8988T (cell line): ENCODE measurements around the gene SLC5A12.

Experiments used
- DNase-seq: peaks from one replicate; pipeline ENCODE4 v3.0.0; 2011

Gene SLC5A12, protein sequence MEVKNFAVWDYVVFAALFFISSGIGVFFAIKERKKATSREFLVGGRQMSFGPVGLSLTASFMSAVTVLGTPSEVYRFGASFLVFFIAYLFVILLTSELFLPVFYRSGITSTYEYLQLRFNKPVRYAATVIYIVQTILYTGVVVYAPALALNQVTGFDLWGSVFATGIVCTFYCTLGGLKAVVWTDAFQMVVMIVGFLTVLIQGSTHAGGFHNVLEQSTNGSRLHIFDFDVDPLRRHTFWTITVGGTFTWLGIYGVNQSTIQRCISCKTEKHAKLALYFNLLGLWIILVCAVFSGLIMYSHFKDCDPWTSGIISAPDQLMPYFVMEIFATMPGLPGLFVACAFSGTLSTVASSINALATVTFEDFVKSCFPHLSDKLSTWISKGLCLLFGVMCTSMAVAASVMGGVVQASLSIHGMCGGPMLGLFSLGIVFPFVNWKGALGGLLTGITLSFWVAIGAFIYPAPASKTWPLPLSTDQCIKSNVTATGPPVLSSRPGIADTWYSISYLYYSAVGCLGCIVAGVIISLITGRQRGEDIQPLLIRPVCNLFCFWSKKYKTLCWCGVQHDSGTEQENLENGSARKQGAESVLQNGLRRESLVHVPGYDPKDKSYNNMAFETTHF

DNA sequence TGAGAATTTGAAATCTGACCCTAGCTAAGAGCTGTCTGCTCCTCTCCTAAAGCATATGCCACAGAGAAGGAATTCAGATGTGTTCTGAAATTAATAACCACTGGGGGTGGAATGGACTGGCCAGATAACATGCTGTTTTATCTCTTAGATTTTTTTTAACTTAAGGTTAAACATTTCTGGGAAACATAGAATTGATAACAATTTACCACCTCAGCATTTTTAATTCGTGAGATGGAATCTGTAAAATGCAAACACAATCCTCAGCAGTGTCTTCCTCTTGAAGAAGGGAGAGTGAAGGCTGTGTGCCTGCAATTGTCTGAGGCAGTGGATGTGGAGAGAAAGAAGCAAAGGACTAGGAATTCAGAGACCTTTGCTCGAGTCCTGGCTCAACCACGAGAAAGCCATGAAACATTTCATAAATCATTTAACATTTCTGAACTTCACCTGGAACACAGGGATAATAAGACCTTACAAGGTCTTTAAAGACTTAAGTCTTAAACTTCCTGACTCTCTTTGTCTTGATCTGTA lies at the start of gene SLC5A12:
TSS of gene SLC5A12 (minus strand) at position 113 of the 528 bp plus-strand sequence. CDS start 346 bp downstream, outside the sequence.
- no peak for DNase-seq

DNA sequence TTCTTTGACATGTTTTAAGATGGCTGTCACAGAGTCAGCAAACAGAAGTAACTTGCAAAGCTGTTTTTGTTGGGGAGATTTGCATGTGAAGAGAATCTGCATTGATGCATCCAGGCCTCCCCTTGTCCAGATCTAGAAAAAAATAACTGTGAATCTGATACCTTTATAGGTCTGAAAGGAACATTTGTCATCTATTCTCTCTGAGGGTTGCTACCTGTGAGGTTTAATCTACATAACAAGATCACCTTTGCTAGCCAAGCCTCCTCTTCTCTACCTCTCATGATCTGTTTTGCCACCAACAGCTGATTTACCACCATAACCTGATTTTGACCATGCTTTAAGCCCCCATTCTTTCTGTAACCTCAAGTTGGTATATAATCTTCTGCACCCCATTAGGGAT lies 47.2 kb upstream of the SLC5A12 start:
- DNase-seq: no peak

DNA sequence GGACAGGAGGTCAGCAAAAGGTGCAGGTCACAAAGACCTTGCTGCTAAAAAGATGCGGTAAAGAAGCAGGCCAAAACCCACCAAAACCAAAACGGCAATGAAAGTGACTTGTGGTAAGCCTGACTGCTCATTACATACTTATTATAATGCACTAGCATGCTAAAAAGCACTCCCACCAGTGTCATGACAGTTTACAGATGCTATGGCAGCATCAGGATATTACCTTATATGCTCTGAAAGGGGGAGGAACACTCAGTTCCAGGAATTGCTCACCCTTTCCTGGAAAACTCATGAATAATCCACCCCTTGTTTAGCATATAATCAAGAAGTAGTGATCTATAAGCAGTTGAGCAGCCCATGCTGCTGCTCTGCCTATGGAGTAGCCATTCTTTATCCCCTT lies 45.2 kb upstream of the SLC5A12 start:
- DNase-seq: no peak

- no peak for DNase-seq
Observed at GRCh38 chr11:26765323-26765722, 43.5 kb upstream of the SLC5A12 start.

DNA sequence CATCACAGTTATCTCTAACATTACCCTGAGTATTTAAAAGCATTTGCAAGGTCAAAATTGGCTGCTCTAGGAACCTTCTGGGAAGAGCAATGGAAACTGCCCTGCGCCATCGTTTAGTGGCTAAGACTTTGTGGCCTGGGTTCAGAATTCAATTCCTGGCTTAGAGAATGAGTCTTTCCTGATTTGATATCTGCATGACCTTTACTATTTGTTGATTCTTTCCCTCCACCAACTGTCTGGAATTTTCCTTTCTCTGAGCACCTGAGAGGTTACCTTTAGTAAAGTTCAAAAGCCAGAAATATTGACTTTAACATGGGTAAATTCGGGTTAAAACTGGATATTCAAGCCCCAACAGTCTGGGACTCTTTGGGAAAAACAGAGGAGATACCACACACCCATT lies 43.0 kb upstream of the SLC5A12 start:
- DNase-seq: no peak

- no peak for DNase-seq
Observed at GRCh38 chr11:26764315-26764714, 42.5 kb upstream of the SLC5A12 start.

DNA sequence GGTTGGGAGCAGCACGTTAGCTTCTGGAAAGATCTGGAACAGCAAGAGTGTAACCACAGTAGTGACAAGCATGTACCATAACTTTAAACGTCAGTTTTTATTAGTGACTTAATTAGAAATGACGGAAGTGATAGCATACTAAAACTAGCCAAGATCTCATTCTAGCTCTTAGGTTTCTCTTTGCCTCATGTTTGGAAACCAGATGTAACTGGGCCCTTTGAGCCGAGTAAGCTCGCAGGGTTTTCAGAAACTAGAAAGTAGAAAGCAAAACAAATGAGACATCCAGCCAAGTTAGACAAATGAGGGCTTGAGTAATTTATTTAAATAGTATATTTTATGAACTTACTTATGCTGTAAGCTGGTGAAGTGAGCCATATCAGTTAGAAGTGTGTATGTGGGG lies 40.2 kb upstream of the SLC5A12 start:
- DNase-seq: no peak

GRCh38 chr11:26761361-26761809 lies 39.5 kb upstream of the SLC5A12 start:
- DNase-seq: no peak

- no peak for DNase-seq
Observed at GRCh38 chr11:26757995-26758394, 36.1 kb upstream of the SLC5A12 start.

GRCh38 chr11:26755762-26756161 lies 33.9 kb upstream of the SLC5A12 start:
- no peak for DNase-seq

DNA sequence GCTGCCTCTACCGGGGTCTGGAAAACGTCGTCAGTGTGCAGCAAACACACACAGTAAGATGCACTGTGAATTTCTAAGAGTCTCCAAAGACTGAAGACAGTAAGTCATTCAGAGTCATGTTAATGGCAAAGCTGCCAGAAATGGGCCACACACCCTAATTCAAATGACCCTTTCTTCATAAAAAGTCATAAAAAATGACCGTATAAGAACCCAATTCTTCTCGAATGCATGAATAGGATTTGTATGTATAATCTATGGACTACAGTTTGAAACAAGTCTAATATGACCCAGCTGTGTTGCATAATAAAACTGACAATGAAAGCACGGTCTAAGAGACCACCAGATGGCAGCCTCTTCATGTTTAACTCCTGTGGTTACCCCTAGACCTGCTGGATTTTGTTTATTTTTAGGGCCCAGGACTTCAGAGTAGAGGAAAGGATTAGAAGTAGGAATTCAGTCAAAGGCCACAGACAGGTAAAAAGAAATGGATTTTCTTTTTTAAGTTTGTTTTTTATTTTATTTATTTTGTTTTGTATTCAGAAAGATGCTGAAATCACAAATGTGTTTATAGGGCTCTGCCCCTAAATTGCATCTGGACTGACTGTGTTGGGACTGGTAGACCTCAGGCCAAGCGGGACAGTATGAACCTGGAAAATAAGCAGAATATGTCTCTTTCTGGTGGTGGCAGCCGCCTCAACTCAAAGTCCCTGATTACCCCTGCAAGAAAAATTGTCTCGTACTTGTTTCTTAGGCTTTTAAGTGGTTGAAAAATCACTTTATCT lies 32.1 kb upstream of the SLC5A12 start:
- no peak for DNase-seq

DNA sequence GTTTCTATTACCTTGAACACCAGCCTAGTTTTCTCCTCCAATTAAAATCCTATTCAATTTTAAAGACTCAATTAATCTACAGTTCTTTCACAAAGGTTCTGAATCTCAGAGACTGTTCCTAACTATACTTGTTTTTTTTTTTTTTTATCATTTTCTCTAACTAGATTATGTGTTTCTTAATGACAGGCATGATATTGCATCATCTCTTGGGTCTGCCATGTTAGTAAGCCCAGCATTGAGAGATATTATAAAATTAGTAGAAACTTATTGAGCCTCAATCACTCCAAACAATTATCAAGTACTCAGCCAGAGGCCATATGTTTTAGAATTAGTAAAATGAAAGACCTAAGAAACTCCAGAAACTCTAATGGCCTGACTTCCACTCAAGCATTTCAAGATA lies 28.1 kb upstream of the SLC5A12 start:
- no peak for DNase-seq

GRCh38 chr11:26743622-26744021 lies 21.8 kb upstream of the SLC5A12 start:
- no peak for DNase-seq

DNA sequence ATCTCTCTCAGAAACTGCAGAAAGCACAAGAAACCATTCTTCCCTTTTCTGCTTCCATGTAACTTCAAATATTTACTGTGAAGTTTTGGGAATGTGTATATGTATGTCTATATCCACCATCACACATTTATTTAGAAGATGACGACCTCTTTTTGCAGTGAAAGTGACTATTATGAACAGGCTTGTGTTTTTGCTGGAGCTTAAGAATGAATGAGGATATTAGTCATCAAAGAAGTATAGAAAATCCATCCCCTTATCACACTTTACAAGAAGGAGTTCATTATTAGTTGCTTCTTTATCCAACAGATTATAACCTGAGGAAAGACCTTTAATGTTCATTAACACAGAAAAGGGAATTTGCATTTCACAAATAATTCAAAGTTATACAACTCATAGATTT lies 21.1 kb upstream of the SLC5A12 start:
- DNase-seq: no peak

GRCh38 chr11:26741036-26741435 lies 19.2 kb upstream of the SLC5A12 start:
- no peak for DNase-seq

- DNase-seq: no peak
Observed at GRCh38 chr11:26739366-26740073, 17.7 kb upstream of the SLC5A12 start.

DNA sequence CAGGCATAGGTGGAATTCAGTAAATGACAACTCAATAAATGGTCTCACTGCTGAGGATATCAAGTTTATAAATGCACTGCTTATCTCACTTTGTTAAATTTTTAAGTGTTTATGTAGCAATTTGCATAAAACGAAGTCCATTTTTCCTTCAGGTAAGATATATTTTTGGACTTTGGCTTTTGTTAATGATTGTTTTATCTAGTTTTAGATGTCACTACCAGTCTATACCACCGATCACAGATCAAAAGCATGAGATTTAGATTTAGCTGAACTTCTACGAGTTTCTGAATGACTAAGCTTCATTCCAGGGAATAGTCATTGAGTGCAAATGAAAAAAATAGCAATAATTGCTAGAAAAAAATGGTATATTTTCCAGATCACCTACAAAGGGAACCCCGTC lies 12.8 kb upstream of the SLC5A12 start:
- no peak for DNase-seq

GRCh38 chr11:26731084-26731456 lies 9.2 kb upstream of the SLC5A12 start:
- DNase-seq: no peak

GRCh38 chr11:26730414-26731083 lies 8.7 kb upstream of the SLC5A12 start:
- DNase-seq: no peak

DNA sequence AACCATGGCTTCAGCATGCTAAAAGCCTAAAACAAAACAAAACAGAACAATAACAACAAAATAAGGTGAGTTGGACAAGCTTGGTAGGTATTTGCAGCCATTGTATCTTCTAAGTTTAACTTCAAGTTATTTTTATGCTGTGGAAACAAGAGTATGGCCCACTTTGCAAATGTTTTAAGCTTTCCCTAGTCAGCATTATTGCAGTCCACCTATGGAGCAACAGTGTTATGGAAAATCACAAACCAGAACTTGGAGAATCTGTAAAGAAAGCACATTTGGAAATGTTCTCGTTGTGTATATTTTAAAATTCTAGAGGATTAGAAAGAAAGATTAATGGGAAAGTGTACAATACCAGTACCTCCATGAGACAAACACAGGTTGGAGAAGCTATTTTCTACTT lies 7.4 kb upstream of the SLC5A12 start:
- no peak for DNase-seq

GRCh38 chr11:26726960-26727359 lies 5.1 kb upstream of the SLC5A12 start:
- no peak for DNase-seq

GRCh38 chr11:26719998-26720397 lies 1.9 kb downstream of the SLC5A12 start:
- DNase-seq: no peak
